AG09309 (cell line): ENCODE measurements around the gene PKN1.

Experiments
- DNase-seq: peaks from one replicate; pipeline ENCODE4 v3.0.0-alpha.2; 2010; ENCODE audit warnings: low read depth
- H3K4me3 ChIP-seq: 2 replicates; pipeline ENCODE4 v1.5.1; 2011; ENCODE audit warnings: mild to moderate bottlenecking, low read depth, low read length, moderate library complexity; ENCODE audit not compliant: control insufficient read depth
- CTCF ChIP-seq: IDR thresholded peaks from 2 replicates; pipeline ENCODE4 v1.5.1; 2011; ENCODE audit warnings: mild to moderate bottlenecking, low read depth, low read length, inconsistent platforms; ENCODE audit not compliant: insufficient read depth, control insufficient read depth; ENCODE audit errors: missing control alignments

Gene PKN1

GRCh38 chr19:14441041-14441938 lies 8.2 kb downstream of the PKN1 start:
- no peak overlapping the region for H3K4me3 ChIP-seq
- no peak for DNase-seq
- no peak for TF ChIP-seq CTCF

GRCh38 chr19:14442891-14443631 lies 10.0 kb downstream of the PKN1 start:
- DNase-seq = no peak
- no peak for TF ChIP-seq CTCF
- H3K4me3 ChIP-seq = no peak overlapping the region

- no peak for TF ChIP-seq CTCF
- DNase-seq = no peak
- no peak overlapping the region for H3K4me3 ChIP-seq
Measured at GRCh38 chr19:14443632-14444216, 10.6 kb downstream of the PKN1 start.

- DNase-seq = no peak
- no peak for TF ChIP-seq CTCF
- H3K4me3 ChIP-seq = no peak overlapping the region
Measured at GRCh38 chr19:14446336-14447036, 13.4 kb downstream of the PKN1 start.

GRCh38 chr19:14449321-14449720 lies 16.2 kb downstream of the PKN1 start:
- H3K4me3 ChIP-seq = no peak overlapping the region
- DNase-seq = no peak
- TF ChIP-seq CTCF = no peak
